ENCODE measurements around the gene VIL1.

DNA sequence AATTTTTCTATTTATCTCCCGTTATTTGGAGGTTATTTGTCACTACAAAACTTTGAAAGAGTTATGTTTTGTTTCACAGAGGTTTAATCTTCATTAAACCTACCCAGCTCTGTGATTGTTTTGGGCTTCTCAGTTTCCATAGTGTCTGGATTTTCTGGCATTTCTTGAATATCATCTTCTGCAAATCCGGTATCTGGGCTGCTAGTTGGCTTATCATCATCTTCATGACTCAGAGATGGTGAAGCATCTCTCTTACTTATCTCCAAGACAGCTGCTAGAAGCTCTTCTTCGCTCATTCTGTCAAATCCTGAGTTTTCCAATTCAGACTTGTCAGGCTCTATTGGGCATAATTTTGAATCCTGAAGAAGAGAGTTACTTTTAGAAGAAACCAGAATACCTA lies 55.6 kb downstream of the VIL1 start:
- TF ChIP-seq POLR2A (IDR thresholded peaks at IDR 0.05; ENCODE audit: borderline replicate concordance, extremely low read depth, insufficient read depth, insufficient read length) (no peak), JUND (IDR thresholded peaks at IDR 0.05) (no peak), POLR2AphosphoS5 (IDR thresholded peaks at IDR 0.05; ENCODE audit: low read depth, low read length) (no peak), RAD21 (IDR thresholded peaks at IDR 0.05; ENCODE audit: low read depth) (no peak)
- TF ChIP-seq, protein P1, sequence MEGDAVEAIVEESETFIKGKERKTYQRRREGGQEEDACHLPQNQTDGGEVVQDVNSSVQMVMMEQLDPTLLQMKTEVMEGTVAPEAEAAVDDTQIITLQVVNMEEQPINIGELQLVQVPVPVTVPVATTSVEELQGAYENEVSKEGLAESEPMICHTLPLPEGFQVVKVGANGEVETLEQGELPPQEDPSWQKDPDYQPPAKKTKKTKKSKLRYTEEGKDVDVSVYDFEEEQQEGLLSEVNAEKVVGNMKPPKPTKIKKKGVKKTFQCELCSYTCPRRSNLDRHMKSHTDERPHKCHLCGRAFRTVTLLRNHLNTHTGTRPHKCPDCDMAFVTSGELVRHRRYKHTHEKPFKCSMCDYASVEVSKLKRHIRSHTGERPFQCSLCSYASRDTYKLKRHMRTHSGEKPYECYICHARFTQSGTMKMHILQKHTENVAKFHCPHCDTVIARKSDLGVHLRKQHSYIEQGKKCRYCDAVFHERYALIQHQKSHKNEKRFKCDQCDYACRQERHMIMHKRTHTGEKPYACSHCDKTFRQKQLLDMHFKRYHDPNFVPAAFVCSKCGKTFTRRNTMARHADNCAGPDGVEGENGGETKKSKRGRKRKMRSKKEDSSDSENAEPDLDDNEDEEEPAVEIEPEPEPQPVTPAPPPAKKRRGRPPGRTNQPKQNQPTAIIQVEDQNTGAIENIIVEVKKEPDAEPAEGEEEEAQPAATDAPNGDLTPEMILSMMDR (IDR thresholded peaks at IDR 0.05 in 2 of 3, conservative IDR thresholded peaks at IDR 0.05 in 1 of 3; ENCODE audit: borderline replicate concordance in 1 of 3, insufficient read depth in 1 of 3, low read depth in 2 of 3, low read length in 2 of 3): no peak
- TF ChIP-seq, protein P2, sequence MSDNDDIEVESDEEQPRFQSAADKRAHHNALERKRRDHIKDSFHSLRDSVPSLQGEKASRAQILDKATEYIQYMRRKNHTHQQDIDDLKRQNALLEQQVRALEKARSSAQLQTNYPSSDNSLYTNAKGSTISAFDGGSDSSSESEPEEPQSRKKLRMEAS (IDR thresholded peaks at IDR 0.05): no peak
- TF ChIP-seq, protein P3, sequence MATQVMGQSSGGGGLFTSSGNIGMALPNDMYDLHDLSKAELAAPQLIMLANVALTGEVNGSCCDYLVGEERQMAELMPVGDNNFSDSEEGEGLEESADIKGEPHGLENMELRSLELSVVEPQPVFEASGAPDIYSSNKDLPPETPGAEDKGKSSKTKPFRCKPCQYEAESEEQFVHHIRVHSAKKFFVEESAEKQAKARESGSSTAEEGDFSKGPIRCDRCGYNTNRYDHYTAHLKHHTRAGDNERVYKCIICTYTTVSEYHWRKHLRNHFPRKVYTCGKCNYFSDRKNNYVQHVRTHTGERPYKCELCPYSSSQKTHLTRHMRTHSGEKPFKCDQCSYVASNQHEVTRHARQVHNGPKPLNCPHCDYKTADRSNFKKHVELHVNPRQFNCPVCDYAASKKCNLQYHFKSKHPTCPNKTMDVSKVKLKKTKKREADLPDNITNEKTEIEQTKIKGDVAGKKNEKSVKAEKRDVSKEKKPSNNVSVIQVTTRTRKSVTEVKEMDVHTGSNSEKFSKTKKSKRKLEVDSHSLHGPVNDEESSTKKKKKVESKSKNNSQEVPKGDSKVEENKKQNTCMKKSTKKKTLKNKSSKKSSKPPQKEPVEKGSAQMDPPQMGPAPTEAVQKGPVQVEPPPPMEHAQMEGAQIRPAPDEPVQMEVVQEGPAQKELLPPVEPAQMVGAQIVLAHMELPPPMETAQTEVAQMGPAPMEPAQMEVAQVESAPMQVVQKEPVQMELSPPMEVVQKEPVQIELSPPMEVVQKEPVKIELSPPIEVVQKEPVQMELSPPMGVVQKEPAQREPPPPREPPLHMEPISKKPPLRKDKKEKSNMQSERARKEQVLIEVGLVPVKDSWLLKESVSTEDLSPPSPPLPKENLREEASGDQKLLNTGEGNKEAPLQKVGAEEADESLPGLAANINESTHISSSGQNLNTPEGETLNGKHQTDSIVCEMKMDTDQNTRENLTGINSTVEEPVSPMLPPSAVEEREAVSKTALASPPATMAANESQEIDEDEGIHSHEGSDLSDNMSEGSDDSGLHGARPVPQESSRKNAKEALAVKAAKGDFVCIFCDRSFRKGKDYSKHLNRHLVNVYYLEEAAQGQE (IDR thresholded peaks at IDR 0.05; ENCODE audit: low read depth): no peak
